Suppressor macrophage treated with lipopolysaccharide for 4 hours (primary cell): ENCODE results near the gene TNFRSF1A.

ENCODE experiments used
- DNase-seq: peaks from one replicate; pipeline ENCODE4 v3.0.0-alpha.2; 2020

Gene TNFRSF1A

DNA sequence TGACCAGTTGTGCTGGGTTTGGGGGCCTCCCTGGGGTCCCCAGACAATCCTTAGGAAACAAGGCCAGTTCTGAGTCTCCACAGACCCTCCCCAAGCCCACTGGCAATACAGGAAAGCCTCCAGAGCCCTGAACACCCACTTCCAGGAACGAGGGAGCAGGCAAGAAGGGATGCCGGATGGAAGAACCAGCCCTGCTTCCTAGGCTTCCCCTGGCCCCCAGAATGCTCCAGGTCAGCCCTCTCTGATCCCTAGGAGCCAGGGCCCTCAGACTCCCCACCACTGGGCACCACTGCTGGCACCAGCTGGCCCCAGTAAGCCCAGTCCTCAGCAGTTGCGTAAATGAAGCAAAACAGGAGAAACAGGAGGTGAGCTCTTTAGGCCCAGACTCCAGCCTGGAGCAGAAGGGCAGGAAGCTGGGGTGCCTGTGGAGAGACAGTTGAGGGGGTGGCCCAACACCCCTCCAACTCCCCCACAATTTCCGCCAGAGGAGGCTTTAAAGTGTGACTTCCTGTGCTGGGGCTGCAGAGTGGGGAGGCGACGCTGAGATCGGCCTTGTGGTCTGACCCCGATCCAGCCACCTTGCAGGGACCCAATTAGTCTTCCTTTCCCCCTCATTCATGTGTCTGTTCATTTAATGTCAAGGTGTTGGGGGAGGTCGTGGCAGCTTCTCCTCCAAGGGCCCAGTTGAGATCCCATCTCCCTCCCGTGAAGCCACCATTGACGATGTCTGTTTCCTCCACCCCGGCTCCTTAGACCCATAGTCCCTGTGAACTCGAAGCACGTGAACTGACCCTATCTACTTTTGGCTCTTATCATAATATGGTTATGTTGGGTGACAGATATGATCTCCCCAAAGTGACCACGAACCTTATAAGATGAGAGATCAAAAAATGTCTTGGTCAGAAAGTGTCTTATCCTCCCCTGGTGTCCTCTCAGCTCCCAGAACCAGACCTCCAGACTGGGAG lies 4.7 kb downstream of the TNFRSF1A start:
- no peak for DNase-seq

DNA sequence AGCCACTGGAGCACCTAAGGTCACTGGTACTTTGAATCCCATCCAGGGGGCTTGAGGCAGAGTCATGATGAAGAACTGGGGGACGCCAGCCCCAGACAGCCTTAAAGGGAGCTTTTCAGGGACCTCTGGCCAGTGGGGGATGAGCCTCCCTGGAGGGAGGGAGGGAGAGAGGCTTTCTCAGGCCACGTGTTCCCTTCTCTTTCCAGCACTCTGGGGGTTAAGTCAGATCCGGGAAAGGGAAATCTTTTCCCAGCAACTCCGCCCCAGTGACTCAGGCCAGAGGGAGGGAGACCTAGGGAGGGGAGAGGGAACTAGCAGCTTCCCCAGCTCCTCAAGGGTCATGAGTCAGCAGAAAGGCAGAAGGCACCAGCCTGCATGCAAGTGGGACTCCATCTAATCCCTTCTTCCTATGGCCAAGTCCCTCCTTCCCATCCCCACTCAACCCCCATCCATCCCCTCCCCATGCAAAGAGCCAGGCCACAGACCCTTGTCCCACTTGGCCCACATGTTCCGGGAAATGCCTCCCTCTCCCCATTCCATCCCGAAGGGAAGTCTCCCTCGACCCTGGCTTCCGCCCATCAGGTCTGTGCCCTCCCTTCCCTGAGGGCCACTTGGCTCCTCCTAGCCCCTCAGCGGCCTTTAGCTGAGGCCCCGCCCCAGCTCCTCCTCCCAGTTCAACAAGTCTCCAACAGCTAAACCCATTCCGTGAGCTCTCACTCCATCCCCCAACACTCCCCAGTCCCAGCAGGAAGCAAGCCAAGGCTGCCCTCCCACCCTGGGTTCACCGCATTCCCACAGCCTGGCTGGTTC lies 5.6 kb downstream of the TNFRSF1A start:
- peak; percentile 98 for DNase-seq

DNA sequence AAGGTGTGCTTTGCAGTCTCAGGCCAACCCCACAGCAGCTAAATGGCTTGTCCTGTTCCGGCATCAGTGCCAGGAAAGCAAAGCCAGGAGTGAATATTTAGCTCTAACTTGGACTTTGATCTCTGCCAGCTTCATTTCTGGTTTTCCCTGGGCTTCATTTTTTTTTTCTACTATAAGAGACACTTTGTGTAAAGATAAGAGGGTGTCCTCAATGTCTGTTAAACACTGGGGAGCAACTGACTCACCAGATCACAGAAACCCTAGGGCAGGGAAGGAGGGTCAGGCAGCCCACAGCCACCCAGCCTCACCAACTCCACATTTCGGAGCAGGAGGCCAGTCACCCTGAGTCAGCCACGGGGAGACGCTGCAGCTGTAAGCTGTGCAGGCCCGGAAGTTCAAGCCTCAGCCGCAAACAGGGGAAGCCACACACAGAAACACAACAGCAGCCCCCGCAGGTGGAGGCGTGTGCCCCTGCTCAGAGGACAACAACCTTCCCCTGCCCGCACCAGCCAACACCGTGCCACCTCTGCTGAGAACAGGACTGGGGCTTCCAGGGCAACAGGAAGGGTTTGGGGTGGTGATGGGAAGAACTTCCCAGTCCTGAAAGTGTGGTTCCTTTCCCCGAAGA lies 6.3 kb downstream of the TNFRSF1A start:
- DNase-seq: peak; percentile 90

DNA sequence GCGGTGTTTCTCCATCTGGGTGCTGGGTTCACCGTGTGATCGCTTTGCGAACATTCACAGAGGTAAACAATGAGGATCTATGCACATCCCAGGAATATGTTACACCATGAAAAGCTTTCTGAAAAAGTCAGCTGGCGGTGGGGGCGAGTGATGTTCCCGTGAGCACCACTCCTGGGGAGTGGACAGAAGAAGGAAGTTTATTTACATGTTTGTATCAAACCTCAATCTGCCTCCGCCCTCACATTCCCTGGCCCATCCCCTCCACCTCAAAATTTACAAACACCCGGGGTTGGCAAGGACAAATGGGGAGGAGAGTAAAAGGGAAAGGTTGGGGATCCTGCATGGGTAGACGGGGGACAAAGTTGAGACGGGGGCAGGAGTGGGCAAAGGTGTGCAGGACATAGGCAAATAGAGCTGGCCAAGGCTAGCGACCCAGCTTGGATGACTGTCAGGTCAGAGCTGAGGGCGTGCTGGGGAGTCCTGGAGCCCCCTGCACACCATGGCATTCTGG lies 6.9 kb downstream of the TNFRSF1A start:
- no peak for DNase-seq

DNA sequence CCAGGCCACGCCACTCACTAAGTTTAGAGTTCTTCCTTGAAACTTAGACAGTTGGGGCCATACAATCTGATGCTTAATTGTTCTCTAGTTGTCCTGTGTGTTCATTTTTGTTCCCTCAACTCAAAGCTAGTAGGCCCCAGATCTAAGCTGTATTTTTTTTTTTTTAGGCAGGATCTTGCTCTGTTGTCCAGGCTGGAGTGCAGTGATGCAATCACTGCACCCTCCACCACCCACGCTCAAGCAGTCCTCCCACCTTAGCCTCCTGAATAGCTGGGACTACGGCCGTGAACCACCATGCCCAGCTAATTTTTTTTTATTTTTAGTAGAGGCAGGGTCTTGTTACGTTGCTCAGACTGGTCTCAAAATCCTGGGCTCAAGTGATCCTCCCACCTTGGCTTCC lies 7.5 kb downstream of the TNFRSF1A start:
- DNase-seq: no peak

DNA sequence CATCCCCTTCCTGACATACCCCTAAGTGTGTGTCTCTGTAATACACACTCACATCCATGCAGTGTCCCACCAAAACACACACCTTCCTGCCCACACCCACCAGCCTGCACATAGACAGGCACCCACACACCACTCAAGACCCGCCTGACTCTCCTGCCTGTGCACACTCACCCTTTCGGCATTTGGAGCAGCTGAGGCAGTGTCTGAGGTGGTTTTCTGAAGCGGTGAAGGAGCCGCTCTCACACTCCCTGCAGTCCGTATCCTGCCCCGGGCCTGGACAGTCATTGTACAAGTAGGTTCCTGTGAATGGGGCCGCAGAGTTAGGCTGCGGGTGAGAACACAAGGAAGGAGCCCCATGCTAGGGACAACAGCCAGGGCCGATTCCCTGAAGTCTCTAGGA lies 8.3 kb downstream of the TNFRSF1A start:
- DNase-seq: no peak

DNA sequence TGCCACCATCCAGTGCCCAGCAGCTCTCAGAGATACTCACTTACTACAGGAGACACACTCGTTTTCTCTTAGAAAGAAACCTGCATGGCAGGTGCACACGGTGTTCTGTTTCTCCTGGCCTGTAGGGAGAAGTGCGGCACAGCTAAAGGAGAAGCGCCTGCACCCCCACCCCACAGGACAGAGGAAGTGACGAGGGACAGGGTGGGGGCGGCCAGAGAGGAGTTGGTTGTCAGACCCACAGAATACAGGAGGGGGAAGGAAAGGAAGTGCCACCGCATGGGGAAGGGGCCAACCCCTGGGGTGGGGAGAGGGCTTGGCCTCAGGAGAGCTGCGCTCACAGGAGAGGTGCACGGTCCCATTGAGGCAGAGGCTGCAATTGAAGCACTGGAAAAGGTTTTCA lies 8.8 kb downstream of the TNFRSF1A start:
- no peak for DNase-seq

DNA sequence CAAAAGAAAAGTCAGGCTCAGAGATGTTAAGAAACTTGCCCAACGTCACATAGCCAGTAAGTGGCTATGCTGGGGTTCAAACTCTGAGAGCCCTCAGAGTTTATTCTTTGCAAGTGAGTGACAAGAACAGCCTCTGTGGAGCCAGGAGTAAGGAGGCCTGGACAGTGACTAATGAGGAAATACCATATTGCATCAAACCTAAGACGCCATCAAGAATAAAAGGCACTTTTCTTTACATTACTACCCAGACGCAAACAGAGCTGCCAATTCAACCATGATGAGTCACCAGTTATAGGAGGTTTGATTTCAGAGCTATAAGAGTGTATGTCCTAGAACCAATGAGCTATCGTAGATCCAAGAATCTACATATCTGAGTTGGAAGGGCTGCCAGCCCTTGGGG lies 9.4 kb downstream of the TNFRSF1A start:
- peak; percentile 85 for DNase-seq

DNA sequence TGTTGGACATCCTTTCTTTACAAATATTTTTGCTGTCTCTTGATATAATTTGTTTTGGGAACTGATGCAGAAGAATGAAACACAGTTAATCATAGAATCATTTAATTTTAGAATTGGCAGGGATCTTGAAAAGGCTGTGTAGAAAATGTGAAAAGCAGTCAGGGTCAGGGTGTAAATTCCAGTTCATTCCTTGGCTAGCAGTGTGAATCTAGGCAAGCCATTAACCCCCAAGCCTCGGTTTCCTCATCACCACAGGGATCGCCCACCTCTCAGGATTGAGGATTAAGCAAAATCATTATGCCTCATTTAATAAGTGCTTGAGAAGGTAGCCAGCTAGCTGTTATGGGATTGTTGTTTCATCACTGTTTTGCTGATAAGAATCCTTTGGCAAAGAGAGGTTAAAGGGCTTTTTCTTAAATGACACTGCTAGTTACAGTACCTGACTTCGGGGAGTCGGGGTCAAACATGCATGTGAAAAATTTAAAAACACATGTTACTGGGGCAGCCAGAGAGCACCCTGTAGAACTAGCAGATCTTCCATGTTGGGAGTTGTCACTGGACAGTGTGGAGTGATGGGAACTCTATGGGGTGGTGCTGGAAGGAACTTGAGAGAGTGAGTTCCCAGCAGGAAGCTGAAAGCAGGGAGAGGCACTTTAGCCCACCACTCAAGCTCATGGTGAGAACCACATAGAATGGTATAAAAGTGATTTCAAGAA lies 10.7 kb downstream of the TNFRSF1A start:
- DNase-seq: no peak

DNA sequence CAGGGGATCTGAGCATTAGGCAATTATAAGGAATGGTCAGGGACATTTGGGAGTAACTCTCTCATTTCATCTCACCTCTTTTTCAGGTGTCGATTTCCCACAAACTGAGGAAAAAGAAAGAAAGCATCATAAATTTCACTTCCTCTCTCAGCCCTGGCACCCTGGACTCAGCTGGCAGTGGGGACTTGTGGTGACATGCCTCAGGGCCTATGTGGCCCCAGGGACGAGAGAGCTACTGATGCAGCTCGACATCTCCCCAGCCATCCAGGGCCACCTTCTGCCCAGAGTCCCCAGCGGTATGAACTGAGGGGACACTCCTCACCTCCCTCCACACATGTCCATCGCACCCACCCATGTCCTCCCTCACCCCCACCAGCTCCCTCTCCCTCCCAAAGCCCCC lies 11.7 kb downstream of the TNFRSF1A start:
- DNase-seq: no peak

DNA sequence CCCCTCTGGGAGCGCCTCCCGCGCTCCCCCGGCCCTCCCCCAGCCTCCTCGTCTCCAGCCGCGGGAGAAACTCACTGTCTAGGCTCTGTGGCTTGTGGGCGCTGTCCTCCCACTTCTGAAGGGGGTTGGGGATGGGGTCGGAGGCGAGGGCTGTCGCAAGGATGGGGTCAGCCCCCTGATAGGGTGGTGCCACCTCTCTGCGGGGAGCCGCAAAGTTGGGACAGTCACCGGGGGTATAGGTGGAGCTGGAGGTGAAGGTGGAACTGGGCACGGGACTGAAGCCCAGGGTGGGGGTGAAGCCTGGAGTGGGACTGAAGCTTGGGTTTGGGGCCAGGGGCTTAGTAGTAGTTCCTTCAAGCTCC lies 12.2 kb downstream of the TNFRSF1A start:
- no peak for DNase-seq

DNA sequence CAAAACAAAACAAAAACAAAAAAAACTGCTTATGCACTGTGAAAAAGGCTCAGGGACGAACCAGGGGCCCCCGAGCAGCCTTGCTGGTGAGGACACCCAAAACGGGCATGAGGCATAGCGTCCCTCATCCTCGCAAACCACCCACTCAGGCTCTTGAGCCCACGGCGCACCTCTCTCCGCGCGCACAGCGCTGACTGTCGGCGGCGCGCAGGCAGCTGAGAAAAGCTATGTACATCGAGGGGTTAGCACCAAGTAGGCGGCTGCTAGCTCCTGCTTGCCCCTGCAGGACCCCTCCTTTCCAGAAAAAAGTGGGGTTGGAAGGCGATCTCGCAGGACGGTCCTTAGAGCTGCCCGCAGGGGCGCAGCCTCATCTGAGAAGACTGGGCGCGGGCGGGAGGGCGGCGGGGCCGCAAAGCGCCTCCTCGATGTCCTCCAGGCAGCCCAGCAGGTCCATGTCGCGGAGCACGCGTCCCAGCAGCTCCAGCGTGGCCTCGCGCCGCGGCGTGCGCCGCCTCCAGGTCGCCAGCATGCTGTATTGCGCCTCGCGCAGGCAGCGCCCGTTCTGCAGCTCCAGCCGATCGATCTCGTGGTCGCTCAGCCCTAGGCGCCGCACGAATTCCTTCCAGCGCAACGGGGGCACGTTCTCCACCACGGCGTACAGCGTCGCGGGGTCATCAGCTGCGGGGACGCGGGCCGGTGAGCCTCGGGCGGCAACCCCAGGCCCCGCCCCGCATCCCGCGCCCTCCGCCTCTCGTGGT lies 12.8 kb downstream of the TNFRSF1A start:
- DNase-seq: no peak

DNA sequence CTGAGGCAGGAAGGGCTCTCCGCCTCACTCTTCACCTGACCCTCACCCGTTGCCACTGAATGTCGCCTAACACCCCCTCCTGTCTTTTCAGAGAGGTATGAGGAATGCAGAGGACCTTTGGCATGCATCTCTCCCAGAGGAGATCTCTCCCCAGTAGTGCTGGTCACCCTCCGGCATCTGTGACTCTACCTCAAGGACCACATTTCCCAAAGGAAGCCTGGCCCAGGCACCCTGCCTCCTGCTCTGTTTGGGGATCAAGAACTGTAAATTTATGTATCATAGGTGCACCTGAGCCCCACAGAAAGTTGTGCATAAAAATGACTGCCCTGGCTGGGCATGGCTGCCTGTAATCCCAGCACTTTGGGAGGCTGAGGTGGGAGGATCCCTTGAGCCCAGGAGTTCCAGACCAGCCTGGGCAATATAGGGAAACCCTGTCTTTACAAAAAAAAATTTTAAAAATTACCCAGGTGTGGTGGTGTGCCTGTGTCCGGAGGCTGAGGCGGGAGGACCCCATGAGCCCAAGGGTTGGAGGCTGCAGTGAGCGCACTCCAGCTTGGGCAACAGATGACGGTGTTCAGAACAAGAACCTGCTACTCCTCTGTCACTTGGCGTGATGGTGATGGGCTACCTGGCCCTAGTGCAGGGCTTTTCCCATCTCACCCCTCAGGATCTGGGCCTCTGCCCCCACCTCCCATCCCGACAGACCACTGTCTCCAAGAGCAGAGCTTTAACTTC lies 13.7 kb downstream of the TNFRSF1A start:
- DNase-seq: no peak

DNA sequence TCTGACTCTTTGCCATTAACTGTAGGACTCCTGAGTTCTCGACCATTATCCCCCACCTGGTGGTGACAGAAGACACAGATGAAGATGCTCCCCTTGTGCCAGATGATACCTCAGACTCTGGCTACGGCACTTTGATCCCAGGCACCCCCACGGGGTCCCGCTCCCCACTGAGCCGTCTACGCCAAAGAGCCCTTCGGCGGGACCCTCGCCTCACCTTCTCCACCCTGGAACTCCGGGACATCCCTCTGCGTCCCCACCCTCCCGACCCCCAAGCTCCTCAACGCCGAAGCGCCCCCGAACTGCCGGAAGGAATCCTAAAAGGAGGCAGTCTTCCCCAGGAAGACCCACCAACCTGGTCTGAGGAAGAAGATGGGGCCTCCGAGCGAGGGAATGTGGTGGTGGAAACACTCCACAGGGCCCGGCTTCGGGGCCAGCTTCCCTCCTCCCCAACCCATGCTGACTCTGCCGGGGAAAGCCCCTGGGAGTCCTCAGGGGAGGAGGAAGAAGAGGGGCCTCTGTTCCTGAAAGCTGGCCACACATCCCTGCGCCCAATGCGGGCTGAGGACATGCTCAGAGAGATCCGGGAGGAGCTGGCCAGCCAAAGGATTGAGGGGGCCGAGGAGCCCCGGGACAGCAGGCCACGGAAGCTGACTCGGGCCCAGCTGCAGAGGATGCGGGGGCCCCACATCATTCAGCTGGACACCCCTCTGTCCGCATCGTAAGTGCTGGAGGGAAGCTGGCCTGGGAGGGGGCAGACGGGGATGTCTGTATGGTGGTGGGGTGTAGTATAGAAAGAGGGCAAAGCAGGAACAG lies 14.4 kb downstream of the TNFRSF1A start:
- DNase-seq: no peak

DNA sequence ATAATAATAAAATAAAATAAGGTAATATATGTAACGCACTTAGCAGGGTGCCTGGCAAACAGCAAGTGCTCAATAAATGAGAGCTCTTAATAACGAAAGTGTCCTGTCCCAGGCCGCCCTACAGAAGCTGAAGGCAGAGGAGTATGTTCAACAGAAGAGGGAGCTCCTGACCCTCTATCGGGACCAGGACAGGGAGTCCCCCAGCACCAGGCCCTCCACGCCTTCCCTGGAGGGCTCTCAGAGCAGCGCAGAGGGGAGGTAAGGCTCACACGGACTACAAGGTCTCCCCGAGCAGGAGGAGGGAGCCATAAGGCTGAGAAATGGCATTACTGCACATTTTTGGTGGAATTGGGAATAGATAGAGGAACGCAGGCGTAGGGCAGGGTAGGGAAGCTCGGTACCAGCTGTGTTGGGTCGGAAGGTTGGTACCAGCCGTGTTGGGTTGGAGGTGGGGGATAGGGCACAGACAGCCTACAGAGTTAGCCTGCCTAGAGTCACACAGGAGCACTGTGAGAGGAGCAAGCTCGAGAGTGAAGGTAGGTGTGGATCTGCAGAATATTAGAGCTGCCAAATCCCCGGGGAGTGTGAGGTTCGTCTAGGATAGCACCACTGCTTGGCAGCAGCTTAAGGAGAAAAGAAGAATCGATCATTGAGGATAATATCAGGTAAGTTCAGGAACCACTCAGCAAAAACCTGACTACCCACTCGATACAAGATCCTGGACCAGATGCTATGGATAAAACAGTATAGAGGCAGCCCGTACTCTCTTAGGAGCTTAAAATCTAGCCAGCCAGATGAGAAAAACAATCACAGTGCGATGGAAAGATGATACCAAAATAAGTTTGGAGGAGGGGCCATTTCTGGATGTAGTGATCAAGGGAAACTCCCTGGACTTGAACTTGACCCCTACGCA lies 15.3 kb downstream of the TNFRSF1A start:
- DNase-seq: peak; percentile 73

DNA sequence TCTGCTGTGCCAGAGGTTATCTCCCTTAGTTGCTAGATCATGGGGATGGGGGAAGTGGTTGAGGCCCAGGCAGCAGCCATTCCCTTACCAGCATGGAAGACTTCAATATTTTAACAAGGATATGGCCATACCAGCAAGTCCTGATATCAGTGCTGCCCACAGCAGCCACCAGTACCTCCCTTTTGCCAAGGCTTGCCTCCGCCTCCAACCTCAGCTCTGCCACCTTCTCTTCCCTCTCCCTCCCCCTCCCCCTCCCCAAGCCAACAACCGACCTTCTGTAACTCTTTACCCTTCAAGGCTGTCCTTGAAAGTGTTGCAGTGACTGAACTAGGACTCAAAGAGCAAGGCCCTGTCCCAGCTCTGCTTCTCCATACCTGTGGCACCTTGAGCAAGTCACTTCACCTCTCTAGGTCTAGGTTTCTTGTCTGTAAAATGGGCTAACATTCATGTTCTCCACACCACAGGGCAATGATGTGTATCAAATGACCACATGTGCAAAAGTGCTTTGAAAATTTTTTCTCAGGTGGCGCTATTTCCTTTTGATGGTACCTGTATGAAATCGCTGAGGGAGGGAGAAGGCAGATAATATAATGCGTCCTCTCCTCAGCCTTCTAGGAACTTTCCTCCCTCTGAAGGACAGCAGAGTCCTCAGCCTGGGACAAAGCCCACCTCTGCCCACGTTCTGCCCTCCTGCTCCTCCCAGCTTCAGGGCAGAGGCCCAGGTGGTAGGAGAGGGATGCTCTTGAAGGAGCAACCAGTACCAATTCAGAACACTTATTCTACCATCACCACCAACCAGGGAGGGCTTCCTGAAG lies 16.7 kb downstream of the TNFRSF1A start:
- DNase-seq: no peak

DNA sequence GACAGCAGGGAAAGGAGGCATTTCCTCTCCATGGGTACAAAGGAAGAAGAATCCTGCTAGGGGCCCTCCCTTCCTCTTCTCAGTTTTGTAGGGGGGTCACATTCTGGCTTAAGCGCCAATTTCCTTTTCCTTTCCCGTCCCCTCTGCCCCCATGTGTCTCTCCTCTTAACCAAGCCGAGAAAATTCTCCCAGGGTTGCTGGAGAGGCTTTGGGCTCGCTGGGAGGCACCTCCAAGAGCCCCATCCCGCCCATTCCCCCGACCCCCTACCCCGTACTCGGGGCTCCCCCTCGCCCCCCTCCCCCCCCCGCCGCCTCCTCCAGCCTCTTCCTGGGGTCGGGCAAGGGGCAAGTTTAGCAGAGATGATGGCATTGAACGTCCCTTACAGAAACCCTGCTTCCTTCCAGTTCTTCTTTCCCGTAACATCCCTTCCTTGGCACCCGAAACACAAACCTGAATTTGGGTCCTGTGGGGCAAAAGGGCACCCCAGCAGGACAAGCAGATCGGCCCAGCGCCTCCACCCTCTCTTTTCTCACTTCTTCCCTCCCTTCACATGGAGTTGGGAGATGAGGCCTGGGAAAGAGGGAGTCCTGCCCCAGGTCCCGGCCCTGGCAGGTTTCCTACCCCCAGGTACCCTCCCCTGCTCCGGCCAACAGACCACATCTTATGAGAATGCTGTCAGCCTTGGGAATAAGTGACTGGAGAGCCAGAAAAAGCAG lies 17.7 kb downstream of the TNFRSF1A start:
- DNase-seq: no peak
